BLaER1 (cell line): ENCODE data around the gene MRGPRX2.
A peak's percentile ranks its signal among the peaks of the same experiment; 100 is the strongest.

Experiments
- H3K27ac ChIP-seq: shearing (Covaris generic); formaldehyde crosslinking; 2 replicates; pipeline ENCODE4 v1.8.1; 2022
- H3K27me3 ChIP-seq: shearing (Covaris generic); formaldehyde crosslinking; 2 replicates; pipeline ENCODE4 v1.8.1; 2022
- H3K36me3 ChIP-seq: shearing (Covaris generic); formaldehyde crosslinking; 2 replicates; pipeline ENCODE4 v1.8.1; 2022
- H3K4me1 ChIP-seq: shearing (Covaris generic); formaldehyde crosslinking; 2 replicates; pipeline ENCODE4 v1.8.1; 2022
- H3K4me2 ChIP-seq: shearing (Covaris generic); formaldehyde crosslinking; 2 replicates; pipeline ENCODE4 v1.8.1; 2022
- H3K4me3 ChIP-seq: shearing (Covaris generic); formaldehyde crosslinking; 2 replicates; pipeline ENCODE4 v1.8.1; 2022
- H3K9ac ChIP-seq: shearing (Covaris generic); formaldehyde crosslinking; 2 replicates; pipeline ENCODE4 v1.8.1; 2022
- H3K9me3 ChIP-seq: shearing (Covaris generic); formaldehyde crosslinking; 2 replicates; pipeline ENCODE4 v1.8.1; 2022
- H4K20me1 ChIP-seq: shearing (Covaris generic); formaldehyde crosslinking; 2 replicates; pipeline ENCODE4 v1.8.1; 2022
- Cebpa-rat ChIP-seq: shearing (Covaris generic); IDR thresholded peaks from 2 replicates; pipeline ENCODE4 v1.8.1; 2022

MRGPRX2 gene

DNA sequence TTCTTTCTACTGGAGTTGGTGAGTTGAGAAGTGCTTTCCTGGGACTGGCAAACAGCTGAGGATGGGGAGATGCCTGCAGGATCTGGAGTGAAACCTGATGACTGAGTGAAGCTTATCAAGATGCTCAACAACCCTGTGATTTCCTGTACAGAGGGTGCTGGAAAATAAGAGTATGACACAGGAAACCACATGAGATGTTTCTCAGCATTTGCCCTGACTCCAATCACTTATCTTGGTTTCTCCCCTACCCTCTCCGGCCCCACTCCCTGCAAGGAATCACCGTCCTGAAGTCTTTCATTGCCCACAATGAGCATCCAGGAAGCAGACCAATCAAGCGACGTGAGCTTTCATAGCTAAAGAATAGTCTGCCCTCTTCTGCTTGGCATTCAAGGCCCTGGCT is at the start of gene MRGPRX2:
Gene MRGPRX2, minus strand, starts transcription at position 89 of the 400 bp plus-strand sequence. CDS start 4,315 bp downstream, outside the sequence.
- H3K27me3 ChIP-seq, result no peaks in the 10 kb centered on the region

DNA sequence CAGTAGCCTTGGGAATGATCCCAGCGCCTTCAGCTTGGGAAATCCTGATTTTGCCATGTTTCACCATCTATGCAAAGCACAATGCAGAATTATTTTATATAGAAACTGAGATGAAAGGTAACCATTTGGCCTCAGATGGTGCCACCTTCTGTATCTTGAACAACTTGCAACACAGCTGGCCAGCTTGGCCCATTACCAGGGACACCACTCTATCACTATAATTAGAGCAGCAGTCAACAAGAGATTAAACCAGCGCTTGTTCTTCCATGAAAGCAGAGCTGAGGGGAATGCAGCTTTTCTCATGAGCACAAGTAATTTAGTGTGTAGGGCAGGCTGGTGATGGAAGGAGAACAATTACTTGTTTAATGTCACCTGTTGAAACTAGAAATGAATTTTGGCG is 49.8 kb upstream of the MRGPRX2 start:
- no peaks in the 10 kb centered on the region for H3K36me3 ChIP-seq
- H3K27ac ChIP-seq, result no peak overlapping the region
- H3K4me3 ChIP-seq, result no peak overlapping the region
- no peaks in the 10 kb centered on the region for H3K27me3 ChIP-seq
- H3K4me1 ChIP-seq, result peaks cover 7% of the 10 kb centered on the region; the same call in 1 of the 2 replicates
- no peak overlapping the region for H3K4me2 ChIP-seq
- H4K20me1 ChIP-seq, result no peaks in the 10 kb centered on the region
- no peaks in the 10 kb centered on the region for H3K9me3 ChIP-seq
- TF ChIP-seq Cebpa-rat, result no peak
- H3K9ac ChIP-seq, result no peak overlapping the region

More for the DNA sequence above, at the start of gene MRGPRX2:
- Histone ChIP-seq H3K4me2 (peak within 1 kb of the TSS; percentile 55), H3K27ac (no peak within 1 kb of the TSS), H4K20me1 (no peaks in the 10 kb centered on the region), H3K9me3 (no peaks in the 10 kb centered on the region), H3K9ac (no peak within 1 kb of the TSS), H3K4me1 (peaks cover 33% of the 10 kb centered on the region), H3K4me3 (no peak within 1 kb of the TSS), H3K36me3 (no peaks in the 10 kb centered on the region)
- no peak for TF ChIP-seq Cebpa-rat

DNA sequence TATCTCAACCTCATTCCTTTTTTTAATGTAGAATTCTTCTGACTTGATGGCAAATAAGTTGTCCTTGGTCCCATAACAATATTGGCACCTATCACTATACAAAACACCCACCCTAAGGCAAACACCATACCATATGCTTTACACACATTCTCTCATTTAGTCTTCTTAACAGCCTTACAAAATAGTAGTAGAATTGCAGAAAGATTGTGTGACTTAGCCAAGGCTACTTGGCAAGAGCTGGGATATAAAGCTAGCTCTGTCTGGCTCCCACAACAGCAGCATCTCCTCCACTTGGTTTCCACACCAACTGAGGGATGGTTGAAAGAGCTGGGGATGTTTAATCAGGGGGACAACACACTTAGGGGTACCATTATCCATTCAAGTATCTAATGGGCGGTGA is 46.6 kb upstream of the MRGPRX2 start:
- no peak overlapping the region for H3K27ac ChIP-seq
- no peaks in the 10 kb centered on the region for H3K27me3 ChIP-seq
- H3K9me3 ChIP-seq, result no peaks in the 10 kb centered on the region
- no peak for TF ChIP-seq Cebpa-rat
- H3K9ac ChIP-seq, result no peak overlapping the region
- H4K20me1 ChIP-seq, result no peaks in the 10 kb centered on the region
- H3K4me1 ChIP-seq, result peaks cover 7% of the 10 kb centered on the region; the same call in 1 of the 2 replicates
- no peaks in the 10 kb centered on the region for H3K36me3 ChIP-seq
- H3K4me3 ChIP-seq, result no peak overlapping the region
- no peak overlapping the region for H3K4me2 ChIP-seq

GRCh38 chr11:19105011-19105410 is 44.5 kb upstream of the MRGPRX2 start:
- TF ChIP-seq Cebpa-rat, result no peak
- Histone ChIP-seq H3K9me3 (no peaks in the 10 kb centered on the region), H3K4me3 (no peak overlapping the region), H3K4me2 (no peak overlapping the region), H3K9ac (no peak overlapping the region), H3K4me1 (peaks cover 7% of the 10 kb centered on the region; the same call in 1 of the 2 replicates), H3K27ac (no peak overlapping the region), H3K27me3 (no peaks in the 10 kb centered on the region), H3K36me3 (no peaks in the 10 kb centered on the region), H4K20me1 (no peaks in the 10 kb centered on the region)

DNA sequence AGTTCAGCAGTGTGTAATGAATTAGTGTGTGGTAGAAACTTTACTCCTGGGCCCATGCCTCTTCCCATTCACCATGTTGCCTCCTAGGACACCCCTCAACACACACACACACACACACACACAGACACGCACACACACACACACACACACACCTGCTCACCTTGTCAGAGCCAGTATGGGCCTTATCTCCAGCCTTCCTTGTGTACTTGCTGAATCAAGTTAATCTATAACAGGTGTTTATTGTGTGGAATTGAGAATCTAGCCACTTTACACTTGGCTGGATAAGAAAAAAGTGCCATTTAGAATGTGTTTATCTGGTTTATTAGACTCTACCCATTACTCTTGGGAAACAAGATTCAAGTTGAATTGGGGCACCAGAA is 42.0 kb upstream of the MRGPRX2 start:
- H3K9ac ChIP-seq, result no peak overlapping the region
- H3K4me1 ChIP-seq, result no peaks in the 10 kb centered on the region
- TF ChIP-seq Cebpa-rat, result no peak
- H3K27me3 ChIP-seq, result no peaks in the 10 kb centered on the region
- no peaks in the 10 kb centered on the region for H4K20me1 ChIP-seq
- no peaks in the 10 kb centered on the region for H3K36me3 ChIP-seq
- H3K4me2 ChIP-seq, result no peak overlapping the region
- no peak overlapping the region for H3K27ac ChIP-seq
- H3K9me3 ChIP-seq, result no peaks in the 10 kb centered on the region
- no peak overlapping the region for H3K4me3 ChIP-seq

DNA sequence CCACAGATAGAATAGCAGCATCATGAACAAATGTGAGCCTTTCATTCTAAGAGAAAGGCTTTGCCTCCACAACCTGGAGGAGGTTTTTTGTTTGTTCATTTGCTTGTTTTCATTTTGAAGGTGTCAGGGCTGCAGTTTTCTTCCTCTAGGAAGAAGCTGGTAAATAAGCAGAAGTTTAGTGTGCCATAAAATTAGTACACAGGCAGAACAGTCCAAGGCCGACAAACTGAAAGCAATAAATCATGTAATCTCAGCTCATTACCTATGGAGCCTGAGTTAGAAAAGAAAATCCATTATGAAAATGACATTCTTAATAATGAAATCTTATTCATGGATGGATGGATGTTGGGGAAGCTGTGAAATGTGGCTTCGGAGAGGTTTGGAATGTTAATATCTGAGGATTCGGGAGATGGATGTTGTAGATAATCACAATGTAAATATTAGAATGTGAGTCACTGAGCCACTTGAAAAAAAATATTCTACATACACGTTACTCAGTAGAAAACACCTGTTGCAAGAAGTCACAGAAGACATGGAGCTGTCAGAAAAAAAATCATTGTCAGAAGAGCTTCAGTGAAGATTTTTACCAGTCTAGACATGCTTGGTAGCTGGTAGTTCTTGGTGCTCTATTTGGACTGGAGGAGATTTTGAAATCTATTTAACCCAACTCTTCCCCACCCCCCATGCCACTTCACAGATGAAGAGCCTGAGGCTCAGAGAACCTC is 41.4 kb upstream of the MRGPRX2 start:
- H3K27ac ChIP-seq, result no peak overlapping the region
- TF ChIP-seq Cebpa-rat, result no peak
- H3K9me3 ChIP-seq, result no peaks in the 10 kb centered on the region
- H3K9ac ChIP-seq, result no peak overlapping the region
- H3K4me3 ChIP-seq, result no peak overlapping the region
- no peaks in the 10 kb centered on the region for H3K36me3 ChIP-seq
- no peaks in the 10 kb centered on the region for H4K20me1 ChIP-seq
- no peak overlapping the region for H3K4me2 ChIP-seq
- no peaks in the 10 kb centered on the region for H3K27me3 ChIP-seq
- H3K4me1 ChIP-seq, result no peaks in the 10 kb centered on the region

DNA sequence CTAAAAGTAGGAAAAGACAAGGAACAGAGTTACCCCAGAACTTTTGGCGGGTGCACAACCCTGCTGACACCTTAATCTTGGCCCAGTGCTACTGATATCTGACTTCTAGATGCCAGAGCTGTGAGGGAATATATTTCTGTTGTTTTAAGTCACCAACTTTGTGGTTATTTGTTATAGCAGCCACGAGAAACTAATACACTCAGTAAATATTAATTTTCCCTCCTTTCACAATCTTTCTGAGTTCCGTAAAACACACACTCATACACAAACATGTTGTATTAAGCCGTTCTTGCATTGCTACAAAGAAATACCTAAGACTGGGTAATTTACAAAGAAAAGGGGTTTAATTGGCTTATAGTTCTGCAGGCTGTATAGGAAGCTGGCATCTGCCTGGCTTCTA is 40.4 kb upstream of the MRGPRX2 start:
- H3K4me1 ChIP-seq, result no peaks in the 10 kb centered on the region
- H4K20me1 ChIP-seq, result no peaks in the 10 kb centered on the region
- H3K4me3 ChIP-seq, result no peak overlapping the region
- H3K9ac ChIP-seq, result no peak overlapping the region
- H3K27me3 ChIP-seq, result no peaks in the 10 kb centered on the region
- no peaks in the 10 kb centered on the region for H3K36me3 ChIP-seq
- no peaks in the 10 kb centered on the region for H3K9me3 ChIP-seq
- H3K27ac ChIP-seq, result no peak overlapping the region
- no peak overlapping the region for H3K4me2 ChIP-seq
- no peak for TF ChIP-seq Cebpa-rat

DNA sequence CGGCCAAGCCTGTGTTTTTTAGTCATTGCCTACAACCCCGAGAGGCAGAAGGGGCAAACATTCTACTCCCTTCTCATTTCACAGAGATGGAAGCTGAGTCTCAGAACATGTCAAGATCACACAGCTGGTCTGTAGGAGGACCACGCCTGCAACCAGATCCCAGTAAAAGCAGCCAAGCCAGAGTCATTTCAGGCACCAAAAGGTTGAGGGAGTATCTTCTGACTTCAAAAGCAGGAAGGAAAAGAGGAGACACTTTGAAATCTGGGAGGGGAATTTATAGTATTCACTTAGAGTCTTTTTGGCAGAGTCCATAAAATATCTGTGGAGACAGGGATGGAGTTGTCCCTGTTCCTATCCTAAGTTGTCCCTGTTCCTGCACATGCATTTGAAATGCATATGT is 38.6 kb upstream of the MRGPRX2 start:
- no peaks in the 10 kb centered on the region for H3K4me1 ChIP-seq
- no peaks in the 10 kb centered on the region for H4K20me1 ChIP-seq
- no peak overlapping the region for H3K9ac ChIP-seq
- no peak overlapping the region for H3K27ac ChIP-seq
- H3K4me3 ChIP-seq, result no peak overlapping the region
- no peaks in the 10 kb centered on the region for H3K27me3 ChIP-seq
- TF ChIP-seq Cebpa-rat, result no peak
- H3K9me3 ChIP-seq, result no peaks in the 10 kb centered on the region
- no peaks in the 10 kb centered on the region for H3K36me3 ChIP-seq
- no peak overlapping the region for H3K4me2 ChIP-seq

DNA sequence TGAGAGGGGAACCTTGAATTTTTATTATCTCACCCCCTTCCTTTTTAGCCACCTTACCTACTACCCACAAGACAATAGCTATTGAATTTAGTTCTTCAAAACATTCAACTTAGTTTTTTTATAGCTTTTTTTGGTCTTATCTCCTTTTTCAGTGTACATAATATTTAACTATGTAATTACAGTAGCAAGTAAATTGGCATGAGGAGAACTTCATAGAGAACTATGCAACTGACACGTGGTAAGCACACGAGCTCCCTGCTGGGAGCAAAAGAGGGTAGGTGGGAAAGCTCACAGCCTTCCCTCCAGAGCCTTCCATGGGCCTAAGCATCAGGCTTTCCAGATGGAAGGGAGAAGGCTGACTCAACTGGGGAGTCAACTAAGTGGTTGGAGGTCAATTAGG is 34.3 kb upstream of the MRGPRX2 start:
- H3K4me3 ChIP-seq, result no peak overlapping the region
- no peaks in the 10 kb centered on the region for H3K27me3 ChIP-seq
- H3K4me2 ChIP-seq, result no peak overlapping the region
- H3K36me3 ChIP-seq, result no peaks in the 10 kb centered on the region
- no peak overlapping the region for H3K9ac ChIP-seq
- TF ChIP-seq Cebpa-rat, result no peak
- no peaks in the 10 kb centered on the region for H4K20me1 ChIP-seq
- no peaks in the 10 kb centered on the region for H3K4me1 ChIP-seq
- no peak overlapping the region for H3K27ac ChIP-seq
- H3K9me3 ChIP-seq, result no peaks in the 10 kb centered on the region

GRCh38 chr11:19093976-19094375 is 33.5 kb upstream of the MRGPRX2 start:
- no peaks in the 10 kb centered on the region for H3K4me1 ChIP-seq
- TF ChIP-seq Cebpa-rat, result no peak
- H3K27me3 ChIP-seq, result no peaks in the 10 kb centered on the region
- H4K20me1 ChIP-seq, result no peaks in the 10 kb centered on the region
- no peak overlapping the region for H3K4me2 ChIP-seq
- H3K9ac ChIP-seq, result no peak overlapping the region
- H3K36me3 ChIP-seq, result no peaks in the 10 kb centered on the region
- no peaks in the 10 kb centered on the region for H3K9me3 ChIP-seq
- no peak overlapping the region for H3K4me3 ChIP-seq
- no peak overlapping the region for H3K27ac ChIP-seq

DNA sequence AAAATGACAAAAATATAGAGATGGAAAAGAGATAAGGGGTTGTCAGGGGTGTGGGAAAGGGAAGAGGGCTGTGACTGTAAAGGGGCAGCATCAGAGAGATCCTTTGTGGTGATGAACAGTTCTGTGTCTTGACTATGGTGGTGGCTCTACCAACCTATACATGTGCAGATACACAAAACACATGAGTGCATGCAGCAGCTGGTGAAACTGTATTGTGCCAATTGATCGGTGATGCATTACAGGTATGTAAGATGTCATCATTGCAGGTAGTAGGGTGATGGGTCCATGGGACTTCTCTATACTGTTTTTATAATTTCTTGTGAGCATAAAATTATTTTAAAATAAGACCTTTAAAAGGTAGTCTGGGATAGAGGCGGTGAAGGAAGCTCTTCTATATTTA is 32.3 kb upstream of the MRGPRX2 start:
- no peaks in the 10 kb centered on the region for H4K20me1 ChIP-seq

More for the DNA sequence above, 32.3 kb upstream of the MRGPRX2 start:
- Histone ChIP-seq H3K27ac (no peak overlapping the region), H3K36me3 (no peaks in the 10 kb centered on the region), H3K9me3 (no peaks in the 10 kb centered on the region), H3K9ac (no peak overlapping the region), H3K27me3 (no peaks in the 10 kb centered on the region), H3K4me3 (no peak overlapping the region), H3K4me1 (no peaks in the 10 kb centered on the region), H3K4me2 (no peak overlapping the region)
- no peak for TF ChIP-seq Cebpa-rat
